CD4-positive, alpha-beta T cell treated with Interferon alpha-2 for 1 hour (primary cell): ENCODE results near the gene LMX1A.

Experiments used
- DNase-seq, 2 donors: peaks; one replicate each; pipeline ENCODE4 v3.0.0-alpha.2; 2020 to 2022

LMX1A gene

GRCh38 chr1:165365341-165365740, 8.8 kb upstream of the LMX1A start:
- DNase-seq: no peak

- DNase-seq: no peak
Measured at GRCh38 chr1:165364568-165365133, 8.1 kb upstream of the LMX1A start.

- DNase-seq: no peak
Measured at GRCh38 chr1:165356876-165357275, 361 bp upstream of the LMX1A start.

GRCh38 chr1:165355139-165355976, 1.2 kb downstream of the LMX1A start:
- DNase-seq: no peak

GRCh38 chr1:165354739-165355138, 1.8 kb downstream of the LMX1A start:
- DNase-seq: no peak

- DNase-seq: no peak
Measured at GRCh38 chr1:165353731-165354671, 2.5 kb downstream of the LMX1A start.

DNA sequence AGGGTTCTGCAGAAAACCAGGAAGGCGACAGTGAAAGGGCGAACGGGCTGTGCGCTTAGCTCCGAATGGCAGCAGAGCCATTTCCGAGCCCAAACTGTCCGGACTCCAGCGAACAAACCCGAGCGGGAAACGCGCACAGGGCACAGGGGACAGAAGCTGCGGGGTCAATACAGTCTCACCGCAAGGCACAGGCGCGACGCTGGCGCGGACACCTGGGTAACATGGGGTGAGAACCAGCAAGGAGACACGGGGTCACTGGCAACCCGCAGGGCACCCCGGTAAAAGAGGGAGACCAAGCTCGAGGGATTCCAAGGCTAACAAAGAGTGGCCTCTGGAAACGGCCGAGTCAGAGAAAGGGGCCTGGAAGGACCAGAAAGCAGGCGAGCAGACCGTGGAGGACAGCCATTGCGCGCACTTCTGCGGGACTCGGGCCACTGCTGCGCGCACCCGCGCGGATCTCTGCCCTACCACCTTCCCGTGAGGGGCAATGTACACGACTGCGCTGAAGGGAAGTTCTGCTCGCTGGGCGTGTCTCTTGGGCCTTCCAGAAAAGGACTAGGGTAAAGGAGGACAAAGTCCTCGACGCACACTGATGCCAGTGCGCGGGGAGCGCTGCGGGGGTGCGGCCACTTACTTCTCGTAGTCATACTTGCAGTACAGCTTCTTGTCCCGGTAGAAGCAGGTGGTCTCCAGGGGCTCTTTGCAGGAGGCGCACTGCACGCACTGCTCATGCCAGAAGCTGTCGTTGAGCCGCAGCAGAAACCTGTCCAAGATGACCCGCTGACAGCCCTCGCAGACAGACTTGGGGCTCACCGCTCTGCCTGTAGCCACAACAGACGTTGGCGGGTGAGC, 3.8 kb downstream of the LMX1A start:
- no peak for DNase-seq

DNA sequence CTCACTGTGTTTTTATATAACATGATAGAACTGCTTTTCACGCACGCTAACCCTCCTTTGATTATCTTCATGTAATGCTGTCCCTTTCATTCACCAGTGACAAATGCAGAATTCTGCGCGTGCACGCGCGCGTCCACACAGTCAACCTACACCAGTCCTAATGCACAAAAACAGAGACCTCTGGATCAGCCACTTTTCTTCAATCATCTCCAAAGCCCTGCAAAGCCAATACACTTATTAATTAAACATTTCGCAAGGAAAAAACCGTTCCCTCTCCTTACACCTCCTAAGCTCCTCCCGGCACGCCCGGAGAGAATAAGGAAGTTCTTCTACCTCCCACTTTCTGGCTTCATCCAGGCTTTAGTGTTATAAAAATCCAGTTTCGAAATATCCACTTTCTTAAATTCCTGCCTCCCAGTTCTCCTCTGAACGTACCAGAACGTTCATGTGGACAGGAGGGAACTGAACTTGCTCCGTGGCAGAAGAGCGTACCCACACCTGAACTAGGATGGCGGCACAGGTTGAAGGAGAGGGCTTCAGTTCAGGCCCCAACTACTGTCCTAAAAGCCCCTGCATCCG, 4.6 kb downstream of the LMX1A start:
- DNase-seq: no peak

DNA sequence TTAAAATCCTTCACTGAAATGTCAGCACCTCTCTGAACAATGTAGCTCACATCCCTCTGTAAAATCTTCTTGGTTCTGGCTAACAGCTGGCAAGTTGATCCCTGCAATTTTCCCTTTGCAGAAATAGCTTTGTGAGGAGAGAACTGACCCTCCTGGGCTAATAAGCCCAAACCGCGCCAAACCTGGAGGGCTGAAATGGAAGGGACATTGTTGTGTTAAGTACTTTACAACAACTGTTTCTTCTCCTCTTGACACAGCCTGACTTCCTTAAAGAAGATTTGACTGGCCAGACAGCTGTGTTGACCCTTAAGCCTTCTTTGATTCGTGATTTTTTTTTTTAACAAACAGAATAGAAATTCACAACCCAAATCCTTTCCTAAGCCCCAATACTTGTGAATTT, 5.7 kb downstream of the LMX1A start:
- DNase-seq: no peak

DNA sequence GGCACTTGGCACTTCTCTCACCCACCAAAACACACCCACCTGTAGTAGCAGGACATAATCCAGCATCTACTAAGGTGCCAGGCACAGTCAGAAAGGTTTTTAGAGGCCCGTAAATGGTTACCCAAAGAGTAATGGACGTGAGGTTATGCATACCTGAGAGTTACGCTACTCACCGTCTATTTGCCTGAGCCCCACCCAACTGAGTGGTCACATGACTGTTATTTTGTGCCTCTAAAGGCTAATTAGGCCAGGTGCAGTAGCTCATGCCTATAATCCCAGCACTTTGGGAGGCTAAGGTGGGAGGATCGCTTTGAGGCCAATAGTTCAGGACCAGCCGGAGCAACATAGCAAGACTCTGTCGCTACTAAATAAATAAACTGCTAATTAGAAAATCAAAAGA, 11.0 kb downstream of the LMX1A start:
- DNase-seq: no peak

- no peak for DNase-seq
Measured at GRCh38 chr1:165344736-165345135, 11.8 kb downstream of the LMX1A start.

GRCh38 chr1:165344198-165344597, 12.3 kb downstream of the LMX1A start:
- DNase-seq: no peak

DNA sequence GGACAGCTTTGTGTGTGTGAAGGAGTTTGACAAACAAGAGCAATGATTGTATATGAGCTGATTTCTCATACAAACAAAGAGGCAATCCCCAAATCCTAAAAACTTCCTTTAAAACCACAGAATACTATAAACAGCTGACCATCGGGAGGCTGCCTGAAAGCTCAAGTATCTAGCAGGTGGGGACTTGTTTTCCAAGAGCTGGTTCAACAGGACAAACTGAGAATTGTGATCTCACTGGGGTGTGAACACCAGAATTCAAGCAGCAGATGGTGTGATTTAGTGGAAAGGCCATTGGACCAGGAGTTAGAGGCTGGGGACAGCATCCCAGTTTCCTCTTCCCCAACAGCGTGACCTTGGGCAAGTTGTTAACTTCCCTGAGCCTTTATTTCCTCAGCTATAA, 13.9 kb downstream of the LMX1A start:
- no peak for DNase-seq

DNA sequence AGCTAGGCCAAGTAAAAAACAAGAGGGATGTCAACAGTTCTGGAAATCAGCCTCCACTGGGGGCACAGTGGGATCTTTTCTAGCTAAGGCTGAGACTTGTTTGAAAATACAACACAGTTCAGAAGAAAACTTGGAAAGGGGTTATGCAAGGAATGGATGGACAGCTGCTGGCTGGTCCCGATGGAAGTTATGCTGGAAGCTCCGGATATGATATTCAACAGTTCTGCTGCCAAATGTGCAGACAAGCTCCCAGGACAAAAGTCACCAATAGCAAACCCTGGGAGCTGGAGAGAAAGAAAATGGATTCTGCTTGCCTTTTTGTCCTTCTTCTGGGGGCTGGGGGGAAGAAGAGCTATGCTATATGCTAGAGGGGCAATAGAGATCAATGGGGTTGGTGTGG, 14.3 kb downstream of the LMX1A start:
- no peak for DNase-seq

DNA sequence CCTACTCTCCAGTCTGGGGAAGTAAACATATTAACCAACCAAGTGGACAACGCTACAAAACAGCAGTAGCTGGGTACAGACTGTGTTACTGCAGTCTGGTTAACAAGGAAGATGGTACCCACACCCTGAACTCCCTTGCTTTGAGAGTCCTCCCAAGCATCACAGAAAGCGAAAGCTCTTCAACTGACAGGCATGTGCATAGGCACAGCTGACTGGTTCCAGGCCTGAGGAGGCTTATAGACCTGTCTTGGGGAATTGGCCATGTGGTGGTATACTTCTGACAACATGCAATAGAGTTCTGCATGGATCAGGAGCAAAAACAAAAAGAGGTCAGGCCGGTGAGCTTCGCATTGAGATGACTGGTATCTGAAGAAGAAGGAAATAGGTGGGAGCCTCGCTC, 17.4 kb downstream of the LMX1A start:
- no peak for DNase-seq

- no peak for DNase-seq
Measured at GRCh38 chr1:165330483-165330882, 26.0 kb downstream of the LMX1A start.

- no peak for DNase-seq
Measured at GRCh38 chr1:165329104-165329503, 27.4 kb downstream of the LMX1A start.

- DNase-seq: no peak
Measured at GRCh38 chr1:165328136-165328535, 28.4 kb downstream of the LMX1A start.

DNA sequence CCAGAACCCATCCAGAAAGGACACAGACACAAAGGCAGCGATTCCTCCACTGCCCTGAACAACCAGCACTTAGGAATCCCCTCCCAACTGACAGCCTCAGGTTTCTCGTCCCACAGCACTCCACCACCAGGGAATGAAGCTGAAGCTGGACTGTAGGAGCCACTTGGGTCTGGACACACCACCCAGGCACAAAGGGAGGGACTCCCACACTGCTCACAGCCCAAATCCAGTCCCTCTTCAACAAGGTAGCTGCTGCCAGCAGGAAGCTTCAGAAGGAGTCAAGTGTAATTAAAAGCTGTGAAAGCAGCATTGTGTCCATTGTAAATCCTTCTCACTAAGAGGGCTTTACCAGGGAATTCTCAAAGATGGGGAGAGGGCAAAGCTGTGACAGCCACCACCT, 29.0 kb downstream of the LMX1A start:
- no peak for DNase-seq

- DNase-seq: no peak
Measured at GRCh38 chr1:165325460-165326203, 30.9 kb downstream of the LMX1A start.

- no peak for DNase-seq
Measured at GRCh38 chr1:165324050-165324449, 32.5 kb downstream of the LMX1A start.

DNA sequence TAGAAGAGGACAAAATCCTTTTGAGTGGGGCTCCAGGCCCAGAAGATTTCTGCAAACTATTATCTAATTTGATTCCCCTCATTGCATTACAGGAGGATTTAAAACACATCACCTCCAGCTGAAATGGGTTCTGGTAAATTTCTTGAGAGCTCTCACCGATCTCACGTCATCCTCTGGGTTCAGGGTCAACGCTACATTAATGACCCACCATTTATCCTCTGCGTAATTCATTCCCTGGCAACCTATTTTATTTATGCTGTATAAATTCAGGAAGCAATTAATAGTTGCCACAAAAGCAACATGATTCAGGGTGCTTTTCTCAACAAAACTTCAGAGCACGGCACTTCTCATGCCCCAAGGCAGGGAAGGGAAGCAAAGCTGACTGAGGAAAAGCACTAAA, 38.9 kb downstream of the LMX1A start:
- DNase-seq: no peak
